Stomach (tissue), 9 donors: ENCODE measurements around the gene CALY. TPM values are rescaled to one million over a fixed set of nuclear protein-coding genes. Genes with fewer than 3 reads are reported as not detected.

Experiments
- DNase-seq, 2 donors: peaks; one replicate each; pipeline versions ENCODE4 v3.0.0 to v3.0.0-alpha.2; 2013 to 2019
- H3K27ac ChIP-seq, 5 donors: fragments of 200-600 bp in 4 of 5; sonication (generic) in 4 of 5; one replicate each; pipeline ENCODE4 v1.5.1; 2013 to 2019; ENCODE audit warnings: mild to moderate bottlenecking in 1 of 5, moderate library complexity in 1 of 5
- H3K27me3 ChIP-seq, 3 donors: fragments of 200-600 bp; sonication (generic); one replicate each; pipeline ENCODE4 v1.5.1; 2017 to 2019; ENCODE audit warnings: mixed run types in 1 of 3
- H3K36me3 ChIP-seq, 4 donors: fragments of 200-600 bp; sonication (generic); 1 replicate in 3 of 4; 2 replicates in 1 of 4; pipeline ENCODE4 v1.5.1; 2016 to 2019
- H3K4me1 ChIP-seq, 4 donors: fragments of 200-600 bp; sonication (generic); one replicate each; pipeline ENCODE4 v1.5.1; 2016 to 2019
- H3K4me3 ChIP-seq, 4 donors: fragments of 200-600 bp; sonication (generic) in 3 of 4; one replicate each; pipeline ENCODE4 v1.5.1; 2016 to 2019; ENCODE audit warnings: mild to moderate bottlenecking in 1 of 4
- H3K9me3 ChIP-seq, 4 donors: fragments of 200-600 bp; sonication (generic); one replicate each; pipeline ENCODE4 v1.5.1; 2016 to 2019
- EP300 ChIP-seq: sonication (generic); formaldehyde crosslinking; IDR thresholded peaks from one replicate; pipeline ENCODE4 v1.6.1; 2017; ENCODE audit warnings: antibody characterized with exemption
- POLR2A ChIP-seq, 4 donors: fragments of 450-650 bp; IDR thresholded peaks; one replicate each; pipeline ENCODE4 v1.6.1; 2016; ENCODE audit warnings: antibody characterized with exemption in 4 of 4, control low read depth in 2 of 4, mild to moderate bottlenecking in 1 of 4, moderate library complexity in 1 of 4
- POLR2AphosphoS5 ChIP-seq, 3 donors: sonication (generic); formaldehyde crosslinking; IDR thresholded peaks; one replicate each; pipeline ENCODE4 v1.6.1; 2016; ENCODE audit warnings: antibody characterized with exemption in 3 of 3
- WGBS, 5 donors: extraction: QIAGEN DNeasy Blood & Tissue Kit in 3 of 5; methylation state at CpG; one replicate each; pipeline versions ENCODE4 v1.1.5 to v1.1.7; 2013 to 2018; 5-methylcytosine and 5-hydroxymethylcytosine counted together
- intact Hi-C: fragments of 100-400 bp; cut with DNase I; formaldehyde crosslinking; loops from one replicate; pipeline ENCODE4 v1.15.1; 2023; ENCODE audit warnings: low total_unique reads
- polyA plus RNA-seq, 3 donors: library from polyadenylated mRNA; stranded (reverse); fragments of 200-250 nt; gene quantifications; one replicate each; pipeline ENCODE4 v1.2.3, GENCODE V29; 2013
- total RNA-seq, 5 donors: library from RNA; depleted of rRNA; stranded (reverse); fragments of >200 nt; gene quantifications; one replicate each; pipeline versions ENCODE4 v1.1.0 to v1.2.3, GENCODE V29; 2014 to 2016
- TF ChIP-seq, protein P1 (sequence below), 7 experiments: fragments of 450-650 bp in 4 of 7; fragments of 200-600 bp in 3 of 7; sonication (generic) in 3 of 7; IDR thresholded peaks; one replicate each; pipeline ENCODE4 v1.5.1; 2016 to 2019; ENCODE audit warnings: antibody characterized with exemption in 7 of 7, control low read depth in 2 of 7, mild to moderate bottlenecking in 1 of 7
- donor health status: healthy with polysubstance abuse.
- donor health status: Bipolar disorder and iron deficiency.
- donor health status: healthy.

CALY gene
- total and polyA plus RNA-seq, 8 donors = 0.44 to 2.6 (median 1.4) TPM; not detected in 4

DNA sequence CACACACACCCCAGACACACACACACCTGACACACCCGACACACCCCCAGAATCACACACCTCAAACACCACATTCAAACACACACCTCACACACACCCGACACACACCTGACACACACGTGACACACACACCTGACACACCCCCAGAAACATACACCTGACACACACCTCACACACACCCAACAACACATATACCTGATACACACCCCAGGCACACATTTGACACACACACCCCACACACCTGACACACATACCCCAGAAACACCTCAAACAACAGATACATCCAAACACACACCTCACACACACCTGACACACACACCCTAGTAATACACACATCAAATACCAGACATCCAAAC is 652 bp upstream of the CALY start:
- intact Hi-C loops = no loop called here
- peaks cover 23 to 25% (median 24%) of the 10 kb centered on the region in 4 donors for H3K4me1 ChIP-seq
- no peaks in the 10 kb centered on the region for H3K36me3 ChIP-seq
- DNase-seq = no peak
- H3K9me3 ChIP-seq = no peaks in the 10 kb centered on the region
- TF ChIP-seq, protein P1, sequence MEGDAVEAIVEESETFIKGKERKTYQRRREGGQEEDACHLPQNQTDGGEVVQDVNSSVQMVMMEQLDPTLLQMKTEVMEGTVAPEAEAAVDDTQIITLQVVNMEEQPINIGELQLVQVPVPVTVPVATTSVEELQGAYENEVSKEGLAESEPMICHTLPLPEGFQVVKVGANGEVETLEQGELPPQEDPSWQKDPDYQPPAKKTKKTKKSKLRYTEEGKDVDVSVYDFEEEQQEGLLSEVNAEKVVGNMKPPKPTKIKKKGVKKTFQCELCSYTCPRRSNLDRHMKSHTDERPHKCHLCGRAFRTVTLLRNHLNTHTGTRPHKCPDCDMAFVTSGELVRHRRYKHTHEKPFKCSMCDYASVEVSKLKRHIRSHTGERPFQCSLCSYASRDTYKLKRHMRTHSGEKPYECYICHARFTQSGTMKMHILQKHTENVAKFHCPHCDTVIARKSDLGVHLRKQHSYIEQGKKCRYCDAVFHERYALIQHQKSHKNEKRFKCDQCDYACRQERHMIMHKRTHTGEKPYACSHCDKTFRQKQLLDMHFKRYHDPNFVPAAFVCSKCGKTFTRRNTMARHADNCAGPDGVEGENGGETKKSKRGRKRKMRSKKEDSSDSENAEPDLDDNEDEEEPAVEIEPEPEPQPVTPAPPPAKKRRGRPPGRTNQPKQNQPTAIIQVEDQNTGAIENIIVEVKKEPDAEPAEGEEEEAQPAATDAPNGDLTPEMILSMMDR (IDR thresholded peaks at IDR 0.05) = no peak
- no peak for TF ChIP-seq POLR2AphosphoS5 (IDR thresholded peaks at IDR 0.05)
- peaks cover 18 to 92% (median 54%) of the 10 kb centered on the region in 3 donors for H3K27me3 ChIP-seq
- no peak overlapping the region for H3K4me3 ChIP-seq
- no peak overlapping the region for H3K27ac ChIP-seq
- 62 to 84% (median 71%) methylated on average over 3 of the region's 3 CpGs for WGBS, 5 donors

DNA sequence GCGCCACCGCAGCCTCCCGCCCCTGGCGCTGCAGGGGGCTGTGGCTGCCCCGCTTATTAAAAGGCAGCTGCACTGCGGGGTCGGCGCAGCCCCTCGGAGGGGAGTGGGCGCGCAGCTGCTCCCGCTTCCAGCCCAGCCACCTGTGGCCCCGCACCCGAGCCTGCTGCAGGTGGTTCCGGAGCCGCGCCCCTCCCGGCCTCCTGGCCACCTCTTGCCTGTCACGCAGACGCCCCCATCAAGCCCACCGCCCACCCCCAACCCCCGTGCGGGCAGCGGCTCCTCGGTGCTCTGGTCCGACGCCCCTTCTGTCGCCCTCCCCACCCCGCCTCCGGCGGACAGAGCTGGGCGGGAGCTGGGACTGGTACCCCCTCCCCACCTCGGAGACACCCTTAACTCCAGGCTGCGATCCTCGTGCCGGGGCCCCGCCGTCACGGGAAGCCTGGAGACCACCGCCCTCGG is 549 bp downstream of the CALY start:
- peak in 1 of 2 donors; percentile 36 for DNase-seq
- Histone ChIP-seq H3K36me3 (no peaks in the 10 kb centered on the region), H3K27ac (peak overlapping the region; percentile 32 to 62 (median 41)), H3K4me1 (peaks cover 23 to 25% (median 24%) of the 10 kb centered on the region in 4 donors), H3K9me3 (no peaks in the 10 kb centered on the region), H3K4me3 (peak overlapping the region; percentile 39 to 50 (median 42)), H3K27me3 (peaks cover 21 to 91% (median 62%) of the 10 kb centered on the region in 3 donors)
- WGBS, 5 donors = 0 to 8% (median 4%) methylated on average over 1 to 41 of the region's 41 CpGs
- intact Hi-C loops = no loop called here
- no peak for TF ChIP-seq EP300
- no peak for TF ChIP-seq POLR2A (IDR thresholded peaks at IDR 0.05)
- no peak for TF ChIP-seq POLR2AphosphoS5 (IDR thresholded peaks at IDR 0.05)
- TF ChIP-seq, protein P1 (IDR thresholded peaks at IDR 0.05) = no peak

DNA sequence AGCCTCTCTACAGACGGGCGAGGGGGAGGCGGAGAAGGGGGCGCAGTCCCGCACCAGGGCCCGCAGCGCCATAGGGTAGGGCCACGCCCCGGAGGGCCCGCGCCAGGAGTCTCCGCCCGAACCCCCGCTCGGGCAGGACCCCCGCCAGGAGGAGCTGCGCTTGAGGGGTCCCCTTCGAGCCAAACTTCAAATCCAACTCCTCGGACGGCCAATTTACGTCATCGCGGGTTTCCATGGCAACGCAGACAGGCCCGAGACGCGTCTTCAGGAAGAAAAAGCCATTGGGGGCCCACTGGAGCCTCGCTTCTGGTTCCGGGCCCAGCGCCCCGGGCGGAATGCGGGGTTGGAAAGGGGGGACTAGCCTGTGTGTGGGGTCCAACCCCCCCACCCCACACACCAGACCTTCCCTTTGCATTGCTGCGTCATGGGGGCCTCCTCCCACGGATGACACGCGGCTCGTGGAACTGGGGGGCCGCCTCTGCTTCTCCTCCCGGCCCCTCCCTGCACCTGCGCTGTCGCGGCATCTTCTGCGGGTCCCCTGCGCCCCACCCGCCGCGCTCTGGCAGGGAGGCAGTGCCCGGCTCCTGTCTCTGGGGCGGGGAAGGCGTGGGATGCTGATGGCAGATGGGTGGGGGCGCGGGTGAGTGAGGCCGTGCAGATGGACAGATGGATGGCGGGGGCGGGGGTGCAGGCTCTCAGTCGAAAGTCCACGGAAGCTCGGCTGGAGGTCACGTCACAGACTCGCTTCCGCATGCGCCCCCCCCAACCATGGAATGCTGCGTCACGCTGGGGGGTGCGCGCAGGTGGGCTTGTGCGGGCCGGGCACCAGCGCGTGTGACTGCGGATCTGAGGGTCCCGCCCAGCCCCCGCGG is 1.2 kb downstream of the CALY start:
- peak; percentile 48 to 92 for DNase-seq
- peak overlapping the region; percentile 32 to 62 (median 41) for H3K27ac ChIP-seq
- WGBS, 5 donors = 2 to 5% (median 4%) methylated on average over 37 to 75 of the region's 75 CpGs
- H3K36me3 ChIP-seq = no peaks in the 10 kb centered on the region
- peaks cover 23 to 25% (median 24%) of the 10 kb centered on the region in 4 donors for H3K4me1 ChIP-seq
- intact Hi-C loops = no loop called here
- H3K9me3 ChIP-seq = no peaks in the 10 kb centered on the region
- TF ChIP-seq, protein P1 (IDR thresholded peaks at IDR 0.05) = no peak
- TF ChIP-seq EP300 = no peak
- TF ChIP-seq POLR2A (IDR thresholded peaks at IDR 0.05) = no peak
- TF ChIP-seq POLR2AphosphoS5 (IDR thresholded peaks at IDR 0.05) = no peak
- H3K27me3 ChIP-seq = peaks cover 21 to 90% (median 62%) of the 10 kb centered on the region in 3 donors
- peak overlapping the region; percentile 39 to 50 (median 42) for H3K4me3 ChIP-seq

DNA sequence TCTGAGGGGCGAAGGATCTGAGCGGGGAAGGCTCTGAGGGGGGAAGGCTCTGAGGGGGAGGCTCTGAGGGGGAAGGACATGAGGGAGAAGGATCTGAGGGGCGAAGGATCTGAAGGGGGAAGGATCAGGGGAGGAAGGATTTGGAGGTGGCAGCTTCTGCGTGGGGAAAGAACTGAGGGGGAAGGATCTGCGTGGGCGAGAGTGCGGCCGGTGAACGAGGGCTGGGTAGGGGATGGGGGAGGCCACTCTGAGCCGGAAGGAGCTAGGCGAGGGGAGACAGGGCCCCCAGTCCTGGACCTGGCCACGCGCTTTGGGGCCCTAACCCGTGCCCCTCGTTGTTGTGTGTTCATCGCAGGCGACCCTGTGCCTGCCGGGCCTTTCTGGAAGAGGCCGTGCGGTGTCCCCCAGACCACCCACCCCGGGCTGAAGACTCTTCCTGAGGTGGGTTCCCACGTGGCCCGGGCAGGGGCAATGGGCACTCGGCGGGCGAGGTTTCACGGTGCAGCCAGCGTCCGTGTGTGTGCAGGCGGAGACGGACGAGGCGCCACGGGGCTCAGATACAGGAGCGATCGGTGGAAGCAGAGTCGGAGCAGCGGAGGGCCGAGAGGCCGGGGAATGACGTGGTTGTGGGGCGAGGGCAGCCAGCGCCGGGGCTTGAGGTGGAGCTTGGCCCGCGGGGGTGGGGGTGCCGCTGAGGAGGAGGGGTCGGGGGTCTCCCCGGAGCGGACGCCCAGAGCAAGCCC is 2.0 kb downstream of the CALY start:
- peak overlapping the region in 4 of 5 donors; percentile 14 to 62 (median 34) for H3K27ac ChIP-seq
- peaks cover 21 to 87% (median 57%) of the 10 kb centered on the region in 3 donors for H3K27me3 ChIP-seq
- peak overlapping the region; percentile 39 to 50 (median 42) for H3K4me3 ChIP-seq
- H3K4me1 ChIP-seq = peaks cover 27 to 30% (median 29%) of the 10 kb centered on the region in 4 donors
- intact Hi-C loops = no loop called here
- H3K9me3 ChIP-seq = no peaks in the 10 kb centered on the region
- 20 to 32% (median 22%) methylated on average over 25 to 51 of the region's 51 CpGs for whole genome bisulfite sequencing, 5 donors
- H3K36me3 ChIP-seq = no peaks in the 10 kb centered on the region
- DNase-seq = peak in 1 of 2 donors; percentile 79
- TF ChIP-seq POLR2A (IDR thresholded peaks at IDR 0.05) (no peak), POLR2AphosphoS5 (IDR thresholded peaks at IDR 0.05) (no peak), EP300 (no peak)
- TF ChIP-seq, protein P1 (IDR thresholded peaks at IDR 0.05) = no peak
